DND-41 (cell line): ENCODE data around the gene ADCY2.

Experiments
- CTCF ChIP-seq: IDR thresholded peaks from 2 replicates; pipeline ENCODE4 v1.5.1; 2012; ENCODE audit warnings: borderline replicate concordance, low read length, moderate library complexity, mild to moderate bottlenecking; ENCODE audit not compliant: poor library complexity, severe bottlenecking; ENCODE audit errors: extremely low read depth
- EZH2 ChIP-seq: IDR thresholded peaks from 3 replicates; pipeline ENCODE4 v1.6.1; 2012; ENCODE audit warnings: borderline replicate concordance, low read depth, mild to moderate bottlenecking, moderate library complexity, low read length, inconsistent platforms; ENCODE audit not compliant: severe bottlenecking

- no peak for TF ChIP-seq CTCF
- no peak for TF ChIP-seq EZH2
Measured at GRCh38 chr5:7628248-7628647, 232.3 kb downstream of the ADCY2 start.
